ENCODE data around the gene CD47. TPM values are rescaled to one million over a fixed set of nuclear protein-coding genes. Genes with fewer than 3 reads are reported as not detected.

Gene CD47
- total RNA-seq, 1 experiment from 2014 or later = 16.3 TPM

GRCh38 chr3:108064293-108064887 is 26.4 kb downstream of the CD47 start (continued):
- TF ChIP-seq TEAD4 (CRISPR knock-in tag; IDR thresholded peaks at IDR 0.05) = no peak

- H3K27me3 Mint-ChIP-seq (ENCODE audit: low read depth) = no peaks in the 10 kb centered on the region
- ATAC-seq (no peak), DNase-seq (ENCODE audit: low spot score) (no peak)
- peaks cover 9% of the 10 kb centered on the region for H3K4me1 Mint-ChIP-seq
- H3K36me3 Mint-ChIP-seq = no peaks in the 10 kb centered on the region
- H3K4me3 Mint-ChIP-seq = no peak overlapping the region
- ChIA-PET POLR2A (no interaction called here), CTCF (no interaction called here)
- H3K9me3 Mint-ChIP-seq = no peaks in the 10 kb centered on the region
- no peak for TF ChIP-seq NR1H2 (CRISPR knock-in tag; IDR thresholded peaks at IDR 0.05)
- TF ChIP-seq TEAD1 (CRISPR knock-in tag; IDR thresholded peaks at IDR 0.05) = no peak
- H3K27ac Mint-ChIP-seq = no peak overlapping the region
Observed at GRCh38 chr3:108062051-108062450, 28.8 kb downstream of the CD47 start.

DNA sequence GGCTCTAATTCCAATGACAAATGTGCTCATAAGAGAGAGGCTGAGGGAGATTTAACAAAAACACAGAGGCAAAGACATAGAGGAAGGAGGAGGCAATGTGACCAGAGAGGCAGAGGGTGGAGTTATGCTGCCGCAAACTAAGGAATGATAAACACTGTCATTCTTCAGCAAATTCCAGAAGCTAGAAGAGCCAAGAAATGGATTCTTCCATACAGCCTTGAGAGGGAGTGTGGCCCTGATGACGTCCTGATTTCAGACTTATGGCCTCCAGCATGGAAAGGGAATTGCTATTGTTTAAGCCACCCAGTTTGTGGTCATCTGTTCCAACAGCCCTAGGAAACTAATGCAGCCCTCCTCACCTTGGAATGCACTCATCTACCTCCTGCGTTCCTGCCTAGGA is 30.5 kb downstream of the CD47 start:
- peak; percentile 46 for ATAC-seq
- H3K9me3 Mint-ChIP-seq = no peaks in the 10 kb centered on the region
- ChIA-PET CTCF (no interaction called here), POLR2A (no interaction called here)
- no peak overlapping the region for H3K27ac Mint-ChIP-seq
- TF ChIP-seq KAT7 (CRISPR knock-in tag; IDR thresholded peaks at IDR 0.05; ENCODE audit: borderline replicate concordance) (no peak), MXD4 (CRISPR knock-in tag; IDR thresholded peaks at IDR 0.05; ENCODE audit: borderline replicate concordance) (no peak), ZNF396 (CRISPR knock-in tag; IDR thresholded peaks at IDR 0.05; ENCODE audit: borderline replicate concordance) (no peak)
- DNase-seq (ENCODE audit: low spot score) = no peak
- no peaks in the 10 kb centered on the region for H3K27me3 Mint-ChIP-seq (ENCODE audit: low read depth)
- H3K4me3 Mint-ChIP-seq = no peak overlapping the region
- peaks cover 9% of the 10 kb centered on the region for H3K4me1 Mint-ChIP-seq
- no peaks in the 10 kb centered on the region; the same call in 1 of the 2 replicates for H3K36me3 Mint-ChIP-seq

DNA sequence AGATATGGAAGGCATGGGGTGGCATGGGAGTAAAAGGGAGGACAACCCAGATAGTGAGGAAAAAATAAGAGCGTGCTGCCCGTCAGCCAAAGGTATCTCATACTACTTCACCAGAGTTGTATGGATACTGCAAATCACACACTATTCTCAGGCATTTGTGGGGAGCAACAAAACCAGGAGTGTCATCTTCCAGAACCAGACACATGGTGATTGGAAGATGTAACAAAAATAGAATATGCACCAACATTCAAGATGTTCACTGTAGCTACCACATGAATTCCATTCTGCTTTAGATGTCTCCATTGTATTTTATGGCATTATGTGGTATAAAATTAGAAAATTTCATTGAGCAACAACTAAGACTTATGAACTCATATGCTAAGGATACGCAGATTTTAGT is 34.9 kb downstream of the CD47 start:
- no peak overlapping the region for H3K27ac Mint-ChIP-seq
- H3K36me3 Mint-ChIP-seq = no peaks in the 10 kb centered on the region; the same call in 1 of the 2 replicates
- peaks cover 9% of the 10 kb centered on the region for H3K4me1 Mint-ChIP-seq
- no peak for ATAC-seq
- H3K27me3 Mint-ChIP-seq (ENCODE audit: low read depth) = no peaks in the 10 kb centered on the region
- ChIA-PET POLR2A (no interaction called here), CTCF (no interaction called here)
- H3K9me3 Mint-ChIP-seq = no peaks in the 10 kb centered on the region
- no peak overlapping the region for H3K4me3 Mint-ChIP-seq
- no peak for DNase-seq (ENCODE audit: low spot score)
- TF ChIP-seq, protein P1, sequence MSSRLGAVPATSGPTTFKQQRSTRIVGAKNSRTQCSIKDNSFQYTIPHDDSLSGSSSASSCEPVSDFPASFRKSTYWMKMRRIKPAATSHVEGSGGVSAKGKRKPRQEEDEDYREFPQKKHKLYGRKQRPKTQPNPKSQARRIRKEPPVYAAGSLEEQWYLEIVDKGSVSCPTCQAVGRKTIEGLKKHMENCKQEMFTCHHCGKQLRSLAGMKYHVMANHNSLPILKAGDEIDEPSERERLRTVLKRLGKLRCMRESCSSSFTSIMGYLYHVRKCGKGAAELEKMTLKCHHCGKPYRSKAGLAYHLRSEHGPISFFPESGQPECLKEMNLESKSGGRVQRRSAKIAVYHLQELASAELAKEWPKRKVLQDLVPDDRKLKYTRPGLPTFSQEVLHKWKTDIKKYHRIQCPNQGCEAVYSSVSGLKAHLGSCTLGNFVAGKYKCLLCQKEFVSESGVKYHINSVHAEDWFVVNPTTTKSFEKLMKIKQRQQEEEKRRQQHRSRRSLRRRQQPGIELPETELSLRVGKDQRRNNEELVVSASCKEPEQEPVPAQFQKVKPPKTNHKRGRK (CRISPR knock-in tag; IDR thresholded peaks at IDR 0.05; ENCODE audit: borderline replicate concordance) = no peak
- no peak for TF ChIP-seq ESRRA (CRISPR knock-in tag; IDR thresholded peaks at IDR 0.05; ENCODE audit: borderline replicate concordance)
- TF ChIP-seq STAT6 (CRISPR knock-in tag; conservative IDR thresholded peaks at IDR 0.05; ENCODE audit: low read depth) = no peak
- no peak for TF ChIP-seq ZNF219 (CRISPR knock-in tag; IDR thresholded peaks at IDR 0.05; ENCODE audit: borderline replicate concordance)
- no peak for TF ChIP-seq ZNF396 (CRISPR knock-in tag; IDR thresholded peaks at IDR 0.05; ENCODE audit: borderline replicate concordance)

DNA sequence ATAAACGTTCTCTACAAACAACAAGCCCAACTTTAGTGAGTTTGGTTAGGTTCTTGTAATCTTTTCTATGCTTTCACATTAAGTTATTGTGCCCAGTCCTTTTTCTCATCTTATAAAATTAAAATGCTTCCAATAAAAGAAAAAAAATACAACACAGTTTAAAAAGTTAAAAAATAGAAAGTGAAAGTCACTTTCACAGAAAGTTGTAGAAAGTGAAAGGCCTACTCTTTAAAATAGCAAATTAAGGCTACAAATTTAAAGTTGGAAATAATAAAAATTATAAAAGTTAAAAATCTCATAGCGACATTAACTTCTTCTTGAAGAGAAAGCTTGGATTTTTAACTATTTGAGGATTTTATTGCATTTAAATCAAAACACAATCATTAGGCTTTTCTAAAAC is 35.9 kb downstream of the CD47 start:
- DNase-seq (ENCODE audit: low spot score) = no peak

More for the DNA sequence above, 35.9 kb downstream of the CD47 start:
- CTCF ChIA-PET = no interaction called here
- H3K4me3 Mint-ChIP-seq = no peak overlapping the region
- ATAC-seq = no peak
- H3K27ac Mint-ChIP-seq = no peak overlapping the region
- H3K36me3 Mint-ChIP-seq = no peaks in the 10 kb centered on the region; the same call in 1 of the 2 replicates
- no peaks in the 10 kb centered on the region for H3K27me3 Mint-ChIP-seq (ENCODE audit: low read depth)
- TF ChIP-seq MYBL2 (CRISPR knock-in tag; IDR thresholded peaks at IDR 0.05) = no peak
- TF ChIP-seq TEAD4 (CRISPR knock-in tag; IDR thresholded peaks at IDR 0.05) = no peak
- no peak for TF ChIP-seq TEAD1 (CRISPR knock-in tag; IDR thresholded peaks at IDR 0.05)
- H3K4me1 Mint-ChIP-seq = peaks cover 3% of the 10 kb centered on the region; the same call in 1 of the 2 replicates
- no peaks in the 10 kb centered on the region for H3K9me3 Mint-ChIP-seq
- POLR2A ChIA-PET = no interaction called here
